CD4-positive, alpha-beta memory T cell (primary cell): ENCODE data around the gene TNFRSF18. TPM values are rescaled to one million over a fixed set of nuclear protein-coding genes. Genes with fewer than 3 reads are reported as not detected.
A peak's percentile ranks its signal among the peaks of the same experiment; 100 is the strongest.

Experiments used
- CTCF ChIA-PET: fragments of 350-600 bp; sonication (Branson Sonifier 250); formaldehyde crosslinking; loops from one replicate; lab custom pipeline; 2021; ENCODE audit warnings: inconsistent platforms; ENCODE audit not compliant: partially characterized antibody; lab: Charles Lee
- POLR2A ChIA-PET: fragments of 350-600 bp; sonication (Branson Sonifier 250); formaldehyde crosslinking; loops from one replicate; lab custom pipeline; 2021; ENCODE audit not compliant: partially characterized antibody; lab: Charles Lee
- DNase-seq, 5 donors: peaks; one replicate each; pipeline versions ENCODE4 v3.0.0 to v3.0.0-alpha.2; 2020 to 2022; ENCODE audit warnings: mixed read lengths in 1 of 5
- H3K27ac ChIP-seq: one replicate; pipeline ENCODE4 v1.7.0; 2013; ENCODE audit warnings: low read depth, low read length
- H3K27me3 ChIP-seq: 2 replicates; pipeline ENCODE4 v1.7.0; 2013; ENCODE audit warnings: mild to moderate bottlenecking, low read length, moderate library complexity; ENCODE audit not compliant: insufficient read depth
- H3K36me3 ChIP-seq: 2 replicates; pipeline ENCODE4 v1.7.0; 2013; ENCODE audit warnings: mild to moderate bottlenecking, low read length, moderate library complexity; ENCODE audit not compliant: insufficient read depth
- H3K4me1 ChIP-seq: 2 replicates; pipeline ENCODE4 v1.7.0; 2013; ENCODE audit warnings: mild to moderate bottlenecking, low read length, moderate library complexity; ENCODE audit not compliant: insufficient read depth
- H3K4me3 ChIP-seq, 2 donors: one replicate each; pipeline ENCODE4 v1.7.0; 2013; ENCODE audit warnings: low read length in 2 of 2, mild to moderate bottlenecking in 1 of 2
- H3K9me3 ChIP-seq, 2 donors: one replicate each; pipeline ENCODE4 v1.7.0; 2013; ENCODE audit warnings: low read length in 2 of 2, control low read depth in 1 of 2; ENCODE audit not compliant: control insufficient read depth in 1 of 2
- H3K27ac Mint-ChIP-seq, 7 donors: one replicate each; pipeline ENCODE4 v1.8.0; 2020 to 2021; ENCODE audit warnings: mixed read lengths in 7 of 7, mild to moderate bottlenecking in 6 of 7, inconsistent platforms in 3 of 7, moderate library complexity in 3 of 7
- H3K27me3 Mint-ChIP-seq, 2 donors: one replicate each; pipeline ENCODE4 v1.8.0; 2020 to 2021; ENCODE audit warnings: mixed read lengths in 2 of 2
- H3K36me3 Mint-ChIP-seq, 2 donors: one replicate each; pipeline ENCODE4 v1.8.0; 2020 to 2021; ENCODE audit warnings: mixed read lengths in 2 of 2, inconsistent platforms in 1 of 2, mild to moderate bottlenecking in 1 of 2
- H3K4me1 Mint-ChIP-seq, 4 donors: one replicate each; pipeline ENCODE4 v1.8.0; 2020 to 2021; ENCODE audit warnings: mixed read lengths in 4 of 4, mild to moderate bottlenecking in 1 of 4
- H3K4me3 Mint-ChIP-seq, 8 donors: one replicate each; pipeline ENCODE4 v1.8.0; 2020 to 2021; ENCODE audit warnings: mixed read lengths in 8 of 8, mild to moderate bottlenecking in 7 of 8, moderate library complexity in 6 of 8, inconsistent platforms in 3 of 8
- H3K9me3 Mint-ChIP-seq, 8 donors: one replicate each; pipeline ENCODE4 v1.8.0; 2020 to 2021; ENCODE audit warnings: mixed read lengths in 8 of 8, mild to moderate bottlenecking in 5 of 8, inconsistent platforms in 3 of 8, moderate library complexity in 1 of 8
- intact Hi-C: fragments of 100-400 bp; cut with micrococcal nuclease; formaldehyde crosslinking; loops from one replicate; pipeline ENCODE4 v1.15.1; 2023
- polyA plus RNA-seq, 2 donors: library from polyadenylated mRNA; unstranded; fragments of 300-500 nt; fragmentation: Illumina TruSeq; gene quantifications; one replicate each; pipeline ENCODE4 v1.2.3, GENCODE V29; 2021
- total RNA-seq, 2 experiments: library from RNA; stranded (reverse); gene quantifications; one replicate each; pipeline ENCODE4 v1.2.3, GENCODE V29; 2021

Gene TNFRSF18
- total and polyA plus RNA-seq, 4 experiments from 2014 or later = 8.0 to 27.1 (median 15.4) TPM

GRCh38 chr1:1215881-1216605, 9.7 kb upstream of the TNFRSF18 start:
- peaks cover 10% of the 10 kb centered on the region for H3K36me3 ChIP-seq
- peak in 1 of 5 donors; percentile 35 for DNase-seq
- H3K4me3 ChIP-seq = no peak overlapping the region
- intact Hi-C loops = loop anchor here (2.0 kb wide), 1 partner anchor 15 kb away; no protein-coding TSS in a partner anchor
- H3K4me3 Mint-ChIP-seq = peak overlapping the region in 7 of 8 donors; percentile 79 to 98 (median 84)
- peaks cover 0 to 22% of the 10 kb centered on the region in 2 donors for H3K36me3 Mint-ChIP-seq
- H3K27ac Mint-ChIP-seq = peak overlapping the region; percentile 98 to 100 (median 99)
- peak overlapping the region; percentile 86 for H3K27ac ChIP-seq
- no peaks in the 10 kb centered on the region for H3K27me3 ChIP-seq
- POLR2A ChIA-PET = interaction anchor here (1.2 to 4.1 kb wide), 5 partner anchors 10 to 79 kb away, joined by 3 to 38 read pairs (median 4); partner anchors contain the start of gene TNFRSF18
- H3K9me3 ChIP-seq = no peaks in the 10 kb centered on the region
- peaks cover 78% of the 10 kb centered on the region for H3K4me1 ChIP-seq
- H3K4me1 Mint-ChIP-seq = peaks cover 17 to 64% (median 36%) of the 10 kb centered on the region in 4 donors
- CTCF ChIA-PET = interaction anchor here (1.2 kb wide), 1 partner anchor 15 kb away, joined by 5 read pairs; no protein-coding TSS in a partner anchor
- H3K9me3 Mint-ChIP-seq = no peaks in the 10 kb centered on the region
- no peaks in the 10 kb centered on the region for H3K27me3 Mint-ChIP-seq

- Histone ChIP-seq H3K9me3 (no peaks in the 10 kb centered on the region), H3K27ac (peak overlapping the region; percentile 86), H3K4me1 (peaks cover 82% of the 10 kb centered on the region), H3K27me3 (no peaks in the 10 kb centered on the region), H3K36me3 (peaks cover 10% of the 10 kb centered on the region), H3K4me3 (no peak overlapping the region)
- peak overlapping the region in 7 of 8 donors; percentile 49 to 82 (median 77) for H3K4me3 Mint-ChIP-seq
- intact Hi-C loops = loop anchor here (2.0 kb wide), 1 partner anchor 16 kb away; no protein-coding TSS in a partner anchor
- H3K9me3 Mint-ChIP-seq = no peaks in the 10 kb centered on the region
- CTCF ChIA-PET = interaction anchor here (1.2 kb wide), 1 partner anchor 16 kb away, joined by 5 read pairs; no protein-coding TSS in a partner anchor
- POLR2A ChIA-PET = interaction anchor here (1.2 to 4.1 kb wide), 6 partner anchors 9 to 78 kb away, joined by 3 to 38 read pairs (median 6); partner anchors contain the start of gene TNFRSF18
- H3K36me3 Mint-ChIP-seq = peaks cover 0 to 16% of the 10 kb centered on the region in 2 donors
- H3K27me3 Mint-ChIP-seq = no peaks in the 10 kb centered on the region
- DNase-seq = peak in 1 of 5 donors; percentile 70
- H3K27ac Mint-ChIP-seq = peak overlapping the region; percentile 79 to 100 (median 94)
- H3K4me1 Mint-ChIP-seq = peaks cover 13 to 61% (median 37%) of the 10 kb centered on the region in 4 donors
Observed at GRCh38 chr1:1215080-1215676, 8.8 kb upstream of the TNFRSF18 start.

DNA sequence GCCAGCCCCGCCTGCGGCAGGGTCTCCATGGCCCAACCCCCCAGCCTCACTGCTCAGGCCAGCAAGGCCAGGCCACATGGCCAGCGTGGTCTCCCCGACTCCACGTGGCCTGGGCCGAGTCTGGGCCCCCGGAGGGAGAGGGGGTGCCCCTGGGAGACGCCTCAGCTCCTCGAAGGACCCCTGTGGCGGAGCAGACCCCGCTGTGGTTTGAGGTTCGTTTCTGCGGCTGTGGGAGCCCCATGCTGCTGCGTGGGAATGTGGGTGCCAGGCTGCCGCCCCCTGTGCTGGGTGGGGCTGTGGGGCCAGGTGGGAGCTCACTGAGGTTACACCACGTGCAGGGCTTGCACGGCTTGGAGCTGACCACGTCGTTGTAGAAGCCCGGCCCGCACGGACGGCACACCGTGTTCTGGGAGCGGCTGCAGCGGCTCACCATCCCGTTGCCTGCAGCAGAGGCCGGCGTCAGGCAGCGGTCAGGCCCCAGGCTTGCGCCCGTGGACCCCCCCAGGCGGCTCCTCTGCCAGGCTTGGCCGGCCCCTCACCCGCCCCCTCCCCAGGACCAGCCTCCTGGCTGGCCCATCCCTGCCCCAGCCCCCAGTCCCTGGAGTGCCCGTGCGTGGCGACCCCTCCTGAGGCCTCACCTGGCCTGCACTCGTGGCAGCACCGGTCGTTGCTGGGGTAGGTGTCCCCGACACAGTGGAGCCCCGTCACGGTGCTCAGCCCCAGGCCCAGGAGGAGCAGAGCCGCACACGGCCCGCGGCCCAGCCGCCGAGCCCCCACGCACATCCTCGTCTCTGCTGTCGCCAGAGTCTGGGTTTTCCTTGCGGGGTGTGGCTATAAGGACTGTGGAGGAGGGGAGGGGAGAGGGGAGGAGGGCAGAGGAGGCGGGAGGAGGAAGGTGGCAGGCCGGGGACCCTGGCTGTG, 7.2 kb upstream of the TNFRSF18 start, which contains the start of gene TNFRSF4:
Gene TNFRSF4 (minus strand): TSS at position 809 of the 921 bp plus-strand sequence. CDS start 26 bp downstream, at position 783.
- CTCF ChIA-PET = no interaction called here

GRCh38 chr1:1212780-1213344, 6.5 kb upstream of the TNFRSF18 start:
- Histone ChIP-seq H3K9me3 (no peaks in the 10 kb centered on the region), H3K36me3 (peaks cover 2% of the 10 kb centered on the region), H3K4me1 (peaks cover 80% of the 10 kb centered on the region), H3K27me3 (no peaks in the 10 kb centered on the region), H3K27ac (peak overlapping the region; percentile 86), H3K4me3 (peak overlapping the region; percentile 55 to 78)
- CTCF ChIA-PET = interaction anchor here (0.6 kb wide), 1 partner anchor 53 kb away, joined by 3 read pairs; no protein-coding TSS in a partner anchor
- intact Hi-C loops = no loop called here
- peak; percentile 46 to 71 (median 57) for DNase-seq
- peak overlapping the region in 6 of 7 donors; percentile 25 to 98 (median 57) for H3K27ac Mint-ChIP-seq
- no peaks in the 10 kb centered on the region for H3K9me3 Mint-ChIP-seq
- H3K36me3 Mint-ChIP-seq = peaks cover 0 to 10% of the 10 kb centered on the region in 2 donors
- POLR2A ChIA-PET = interaction anchor here (0.8 to 2.2 kb wide), 5 partner anchors 14 to 199 kb away, joined by 3 to 11 read pairs (median 6); partner anchors contain the start of genes B3GALT6 and SDF4
- no peaks in the 10 kb centered on the region for H3K27me3 Mint-ChIP-seq
- H3K4me1 Mint-ChIP-seq = peaks cover 17 to 64% (median 40%) of the 10 kb centered on the region in 4 donors
- peak overlapping the region; percentile 43 to 83 (median 74) for H3K4me3 Mint-ChIP-seq

More for the DNA sequence above, 7.2 kb upstream of the TNFRSF18 start, which contains the start of gene TNFRSF4:
- H3K9me3 Mint-ChIP-seq = no peaks in the 10 kb centered on the region
- peak within 1 kb of the TSS; percentile 79 to 100 (median 94) for H3K27ac Mint-ChIP-seq
- H3K4me3 ChIP-seq = peak within 1 kb of the TSS; percentile 55 to 78
- H3K27ac ChIP-seq = peak within 1 kb of the TSS; percentile 86
- POLR2A ChIA-PET = interaction anchor here (0.5 to 3.3 kb wide), 8 partner anchors 13 to 84 kb away, joined by 3 to 17 read pairs (median 6); partner anchors contain the start of genes B3GALT6 and SDF4
- no peaks in the 10 kb centered on the region for H3K27me3 ChIP-seq
- peaks cover 9% of the 10 kb centered on the region for H3K36me3 ChIP-seq
- intact Hi-C loops = loop anchor here (2.0 kb wide), 1 partner anchor 17 kb away; no protein-coding TSS in a partner anchor
- peaks cover 81% of the 10 kb centered on the region for H3K4me1 ChIP-seq
- H3K36me3 Mint-ChIP-seq = peaks cover 0 to 10% of the 10 kb centered on the region in 2 donors
- peaks cover 12 to 62% (median 36%) of the 10 kb centered on the region in 4 donors for H3K4me1 Mint-ChIP-seq
- peak in 4 of 5 donors; percentile 42 to 62 (median 54) for DNase-seq
- no peaks in the 10 kb centered on the region for H3K27me3 Mint-ChIP-seq
- H3K4me3 Mint-ChIP-seq = peak within 1 kb of the TSS; percentile 71 to 83 (median 79)
- H3K9me3 ChIP-seq = no peaks in the 10 kb centered on the region

GRCh38 chr1:1211541-1212441, 5.4 kb upstream of the TNFRSF18 start:
- H3K27ac ChIP-seq = peak overlapping the region; percentile 41
- Mint-ChIP-seq H3K4me3 (peak overlapping the region; percentile 47 to 79 (median 66)), H3K27ac (peak overlapping the region in 5 of 7 donors; percentile 52 to 86 (median 60)), H3K27me3 (no peaks in the 10 kb centered on the region), H3K9me3 (no peaks in the 10 kb centered on the region), H3K4me1 (peaks cover 18 to 61% (median 36%) of the 10 kb centered on the region in 4 donors), H3K36me3 (peaks cover 0 to 6% of the 10 kb centered on the region in 2 donors)
- POLR2A ChIA-PET = interaction anchor here (0.8 to 2.2 kb wide), 4 partner anchors 13 to 198 kb away, joined by 3 to 11 read pairs (median 8); partner anchors contain the start of genes B3GALT6 and SDF4
- intact Hi-C loops = no loop called here
- no peaks in the 10 kb centered on the region for H3K9me3 ChIP-seq
- H3K36me3 ChIP-seq = no peaks in the 10 kb centered on the region
- no peaks in the 10 kb centered on the region for H3K27me3 ChIP-seq
- CTCF ChIA-PET = interaction anchor here (0.6 kb wide), 1 partner anchor 52 kb away, joined by 3 read pairs; no protein-coding TSS in a partner anchor
- H3K4me1 ChIP-seq = peaks cover 80% of the 10 kb centered on the region
- no peak overlapping the region for H3K4me3 ChIP-seq
- DNase-seq = peak in 1 of 5 donors; percentile 33
